Measurements from ENCODE around the gene SUN1.

GRCh38 chr7:897086-897485 lies 64.8 kb downstream of the SUN1 start:
- no peak for TF ChIP-seq KAT2A (conservative IDR thresholded peaks at IDR 0.05; ENCODE audit: control insufficient read depth, low read depth, low read length)
- no peak for TF ChIP-seq EP300 (IDR thresholded peaks at IDR 0.05; ENCODE audit: borderline replicate concordance in 1 of 2, control insufficient read depth in 1 of 2, low read depth in 2 of 2, low read length in 2 of 2)
- TF ChIP-seq SUZ12 (IDR thresholded peaks at IDR 0.05; ENCODE audit: unreplicated experiment): no peak
- TF ChIP-seq CTCF (IDR thresholded peaks at IDR 0.05 in 2 of 3, conservative IDR thresholded peaks at IDR 0.05 in 1 of 3; ENCODE audit: control insufficient read depth in 2 of 3, extremely low read depth in 1 of 3, insufficient read depth in 1 of 3, low read depth in 3 of 3, low read length in 3 of 3): no peak
- TF ChIP-seq, protein P1, sequence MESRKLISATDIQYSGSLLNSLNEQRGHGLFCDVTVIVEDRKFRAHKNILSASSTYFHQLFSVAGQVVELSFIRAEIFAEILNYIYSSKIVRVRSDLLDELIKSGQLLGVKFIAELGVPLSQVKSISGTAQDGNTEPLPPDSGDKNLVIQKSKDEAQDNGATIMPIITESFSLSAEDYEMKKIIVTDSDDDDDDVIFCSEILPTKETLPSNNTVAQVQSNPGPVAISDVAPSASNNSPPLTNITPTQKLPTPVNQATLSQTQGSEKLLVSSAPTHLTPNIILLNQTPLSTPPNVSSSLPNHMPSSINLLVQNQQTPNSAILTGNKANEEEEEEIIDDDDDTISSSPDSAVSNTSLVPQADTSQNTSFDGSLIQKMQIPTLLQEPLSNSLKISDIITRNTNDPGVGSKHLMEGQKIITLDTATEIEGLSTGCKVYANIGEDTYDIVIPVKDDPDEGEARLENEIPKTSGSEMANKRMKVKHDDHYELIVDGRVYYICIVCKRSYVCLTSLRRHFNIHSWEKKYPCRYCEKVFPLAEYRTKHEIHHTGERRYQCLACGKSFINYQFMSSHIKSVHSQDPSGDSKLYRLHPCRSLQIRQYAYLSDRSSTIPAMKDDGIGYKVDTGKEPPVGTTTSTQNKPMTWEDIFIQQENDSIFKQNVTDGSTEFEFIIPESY (IDR thresholded peaks at IDR 0.05): no peak
- TF ChIP-seq POLR2A (IDR thresholded peaks at IDR 0.05; ENCODE audit: low read depth, low read length): peak; percentile 41
- no peak for TF ChIP-seq CBX5 (IDR thresholded peaks at IDR 0.05; ENCODE audit: low read depth)
